Measurements from ENCODE around the gene ATP6AP2. TPM values are rescaled to one million over a fixed set of nuclear protein-coding genes. Genes with fewer than 3 reads are reported as not detected.
A peak's percentile ranks its signal among the peaks of the same experiment; 100 is the strongest.
"Not testable (repeated sequence)": the region's sequence is repeated elsewhere in the genome, so short reads cannot be mapped to it uniquely, and the experiment has no call there.

Gene ATP6AP2
- total RNA-seq, 4 donors from 2014 or later, result 213 to 287 (median 270) TPM

DNA sequence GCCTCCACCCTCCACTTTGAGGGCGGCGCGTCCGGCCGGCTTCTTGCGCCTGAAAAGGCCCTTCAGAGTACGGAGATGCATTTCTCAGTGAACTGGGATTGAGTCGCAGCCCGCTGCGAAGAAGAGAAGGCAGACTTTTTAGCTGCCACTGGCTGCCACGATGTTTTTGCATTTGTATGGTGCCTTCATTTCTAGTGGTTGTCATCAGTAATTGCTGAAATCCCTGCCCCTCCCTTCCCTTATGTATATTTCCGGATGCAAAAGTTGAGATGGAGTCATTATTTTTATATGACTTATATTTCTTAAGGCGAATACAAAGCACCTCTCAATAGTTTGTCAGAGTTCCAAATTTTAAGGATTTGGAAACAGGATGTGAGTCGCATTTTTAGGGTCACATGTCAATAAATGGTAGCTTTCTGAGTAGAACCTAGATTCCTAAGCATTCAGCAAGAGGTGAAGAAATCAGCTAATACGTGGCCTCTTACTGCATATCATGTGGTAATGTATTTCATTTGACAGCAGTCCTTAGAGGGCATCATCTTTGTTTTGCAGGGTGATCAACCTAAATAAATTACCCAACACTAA is 658 bp downstream of the ATP6AP2 start:
- TF ChIP-seq, protein P1, sequence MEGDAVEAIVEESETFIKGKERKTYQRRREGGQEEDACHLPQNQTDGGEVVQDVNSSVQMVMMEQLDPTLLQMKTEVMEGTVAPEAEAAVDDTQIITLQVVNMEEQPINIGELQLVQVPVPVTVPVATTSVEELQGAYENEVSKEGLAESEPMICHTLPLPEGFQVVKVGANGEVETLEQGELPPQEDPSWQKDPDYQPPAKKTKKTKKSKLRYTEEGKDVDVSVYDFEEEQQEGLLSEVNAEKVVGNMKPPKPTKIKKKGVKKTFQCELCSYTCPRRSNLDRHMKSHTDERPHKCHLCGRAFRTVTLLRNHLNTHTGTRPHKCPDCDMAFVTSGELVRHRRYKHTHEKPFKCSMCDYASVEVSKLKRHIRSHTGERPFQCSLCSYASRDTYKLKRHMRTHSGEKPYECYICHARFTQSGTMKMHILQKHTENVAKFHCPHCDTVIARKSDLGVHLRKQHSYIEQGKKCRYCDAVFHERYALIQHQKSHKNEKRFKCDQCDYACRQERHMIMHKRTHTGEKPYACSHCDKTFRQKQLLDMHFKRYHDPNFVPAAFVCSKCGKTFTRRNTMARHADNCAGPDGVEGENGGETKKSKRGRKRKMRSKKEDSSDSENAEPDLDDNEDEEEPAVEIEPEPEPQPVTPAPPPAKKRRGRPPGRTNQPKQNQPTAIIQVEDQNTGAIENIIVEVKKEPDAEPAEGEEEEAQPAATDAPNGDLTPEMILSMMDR (IDR thresholded peaks at IDR 0.05), result no peak
- no peak for TF ChIP-seq POLR2A (IDR thresholded peaks at IDR 0.05)
- peak overlapping the region; percentile 72 to 84 (median 76) for H3K27ac ChIP-seq
- no peaks in the 10 kb centered on the region for H3K9me3 ChIP-seq
- peak overlapping the region; percentile 33 to 62 (median 58) for H3K4me3 ChIP-seq (replicated peaks in 1 of 3)
- intact Hi-C loops (cut with DNase I), result no loop called here
- H3K27me3 ChIP-seq, result no peaks in the 10 kb centered on the region
- WGBS, 2 donors, result 6% methylated on average over 5 to 8 of the region's 15 CpGs
- peaks cover 0 to 9% of the 10 kb centered on the region in 2 donors for H3K4me1 ChIP-seq
- H3K36me3 ChIP-seq, result no peaks in the 10 kb centered on the region
- DNase-seq, result no peak

DNA sequence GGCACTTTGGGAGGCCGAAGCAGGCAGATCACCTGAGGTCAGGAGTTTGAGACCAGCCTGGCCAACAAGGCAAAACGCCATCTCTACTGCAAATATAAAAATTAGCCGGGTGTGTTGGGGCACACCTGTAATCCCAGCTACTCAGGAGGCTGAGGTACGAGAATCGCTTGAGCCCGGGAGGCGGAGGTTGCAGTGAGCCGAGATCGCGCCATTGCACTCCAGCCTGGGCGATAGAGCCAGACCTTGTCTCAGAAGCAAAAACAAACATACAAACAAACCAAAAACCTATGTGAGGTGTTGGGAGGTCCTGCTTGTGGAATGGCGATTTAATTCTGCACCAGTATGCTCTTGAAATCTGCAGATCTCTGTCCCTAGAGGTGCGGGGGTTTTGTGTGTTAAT is 1.4 kb downstream of the ATP6AP2 start:
- DNase-seq; H3K36me3 ChIP-seq; H3K27ac ChIP-seq; H3K4me3 ChIP-seq (replicated peaks in 1 of 3); intact Hi-C loops (cut with DNase I); H3K9me3 ChIP-seq; H3K27me3 ChIP-seq: not testable (repeated sequence)
- peaks cover 0 to 16% of the 10 kb centered on the region in 2 donors for H3K4me1 ChIP-seq
- 72 to 97% methylated on average over 3 to 13 of the region's 13 CpGs for WGBS, 2 donors

DNA sequence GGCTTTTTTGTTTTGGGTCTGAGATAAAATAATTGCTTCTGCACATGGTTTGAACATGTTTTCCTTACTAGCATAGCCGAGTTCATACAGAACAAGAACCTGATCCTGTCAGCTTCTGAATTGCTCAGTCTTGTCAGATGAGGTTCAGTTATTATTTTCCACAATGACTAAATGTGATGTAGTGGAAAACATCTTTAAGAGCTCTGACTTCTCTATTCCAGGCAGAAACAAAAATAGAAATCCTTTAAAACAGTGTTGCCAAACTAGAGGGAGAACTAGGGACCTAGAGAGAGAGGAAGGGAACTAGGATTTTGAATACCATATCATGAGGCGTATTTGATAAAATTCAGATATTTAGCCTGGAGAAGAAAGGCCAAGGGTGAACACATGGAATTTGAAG is 2.0 kb downstream of the ATP6AP2 start:
- intact Hi-C loops (cut with DNase I), result no loop called here
- no peaks in the 10 kb centered on the region for H3K27me3 ChIP-seq
- no peak overlapping the region for H3K4me3 ChIP-seq (replicated peaks in 1 of 3)
- no peaks in the 10 kb centered on the region for H3K36me3 ChIP-seq
- TF ChIP-seq POLR2A (IDR thresholded peaks at IDR 0.05), result no peak
- TF ChIP-seq, protein P1 (IDR thresholded peaks at IDR 0.05), result no peak
- H3K9me3 ChIP-seq, result no peaks in the 10 kb centered on the region
- H3K27ac ChIP-seq, result no peak overlapping the region
- no peak for DNase-seq
- H3K4me1 ChIP-seq, result peaks cover 0 to 22% of the 10 kb centered on the region in 2 donors
- WGBS, 2 donors, result 89 to 93% methylated on average over 2 of the region's 2 CpGs

DNA sequence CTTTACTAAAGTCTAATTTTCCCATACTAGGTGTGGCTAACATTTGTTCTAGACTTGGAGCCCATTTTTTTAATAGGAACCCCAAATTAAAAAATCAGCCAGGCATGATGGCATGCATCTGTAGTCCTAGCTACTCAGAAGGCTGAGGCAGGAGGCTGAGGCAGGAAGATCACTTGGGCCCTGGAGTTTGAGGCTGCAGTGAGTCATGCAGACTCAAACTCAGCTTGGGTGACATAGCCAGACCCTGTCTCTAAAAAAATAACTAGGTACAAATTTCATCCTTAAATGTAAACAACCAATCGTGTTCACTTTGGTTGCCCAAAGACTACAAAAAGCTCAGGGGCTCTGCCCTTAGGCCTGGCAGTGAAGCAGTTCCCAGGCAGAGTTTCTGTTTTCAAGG is 6.9 kb downstream of the ATP6AP2 start:
- H3K4me3 ChIP-seq (replicated peaks in 1 of 3); H3K36me3 ChIP-seq; H3K27me3 ChIP-seq; H3K9me3 ChIP-seq; DNase-seq; intact Hi-C loops (cut with DNase I): not testable (repeated sequence)
- Histone ChIP-seq H3K4me1 (peaks cover 0 to 15% of the 10 kb centered on the region in 2 donors), H3K27ac (peak overlapping the region; percentile 31 to 63 (median 44))
- 15 to 33% methylated on average over 1 of the region's 1 CpG for WGBS, 2 donors

DNA sequence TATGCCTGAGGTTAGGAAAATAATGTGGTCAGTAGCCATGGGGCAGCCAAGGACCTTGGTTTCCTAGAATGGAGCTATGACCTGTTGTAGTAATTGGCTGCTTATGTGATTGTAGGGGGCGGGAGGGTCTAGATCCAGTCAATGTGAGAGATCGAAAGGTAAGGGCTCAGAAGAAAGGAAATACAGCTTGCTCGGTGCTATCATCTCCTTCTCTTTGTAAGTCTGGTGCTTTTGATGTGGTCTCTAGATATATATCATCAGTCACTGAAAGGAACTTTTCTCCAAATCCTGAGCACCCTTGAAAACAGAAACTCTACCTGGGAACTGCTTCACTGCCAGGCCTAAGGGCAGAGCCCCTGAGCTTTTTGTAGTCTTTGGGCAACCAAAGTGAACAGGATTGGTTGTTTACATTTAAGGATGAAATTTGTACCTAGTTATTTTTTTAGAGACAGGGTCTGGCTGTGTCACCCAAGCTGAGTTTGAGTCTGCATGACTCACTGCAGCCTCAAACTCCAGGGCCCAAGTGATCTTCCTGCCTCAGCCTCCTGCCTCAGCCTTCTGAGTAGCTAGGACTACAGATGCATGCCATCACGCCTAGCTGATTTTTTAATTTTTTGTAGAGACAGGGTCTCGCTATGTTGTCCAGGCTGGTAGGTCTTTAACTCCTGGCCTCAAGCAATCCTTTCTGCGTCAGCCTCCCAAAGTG is 9.0 kb downstream of the ATP6AP2 start:
- H3K9me3 ChIP-seq; DNase-seq; H3K4me3 ChIP-seq (replicated peaks in 1 of 3); H3K27me3 ChIP-seq; H3K27ac ChIP-seq; intact Hi-C loops (cut with DNase I); H3K36me3 ChIP-seq: not testable (repeated sequence)
- peaks cover 0 to 15% of the 10 kb centered on the region in 2 donors for H3K4me1 ChIP-seq
- 94 to 100% methylated on average over 6 of the region's 6 CpGs for WGBS, 2 donors

DNA sequence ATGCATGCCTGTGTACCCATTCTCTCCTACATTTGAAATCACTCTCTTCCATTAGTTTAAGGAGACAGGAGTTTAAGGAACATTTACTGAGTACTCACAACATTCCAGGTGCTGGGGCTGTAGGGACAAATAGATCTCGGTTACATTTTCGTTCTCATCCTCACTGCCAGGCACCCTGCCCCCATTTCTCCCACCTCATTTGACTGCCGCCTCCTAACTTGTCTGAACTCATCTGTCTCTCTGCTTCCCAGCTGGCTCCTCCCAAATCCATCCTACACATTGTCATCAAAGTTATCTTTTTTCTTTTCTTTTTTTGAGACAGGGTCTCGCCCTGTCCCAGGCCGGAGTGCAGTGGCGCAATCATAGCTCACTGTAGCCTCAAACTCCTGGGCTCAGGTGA is 22.7 kb downstream of the ATP6AP2 start:
- H3K4me1 ChIP-seq, result no peaks in the 10 kb centered on the region
- TF ChIP-seq, protein P1 (IDR thresholded peaks at IDR 0.05), result no peak
- TF ChIP-seq POLR2A (IDR thresholded peaks at IDR 0.05), result no peak
- H3K36me3 ChIP-seq, result peaks cover 0 to 4% of the 10 kb centered on the region in 2 donors
- no peaks in the 10 kb centered on the region for H3K9me3 ChIP-seq
- no peak overlapping the region for H3K4me3 ChIP-seq (replicated peaks in 1 of 3)
- WGBS, 2 donors, result 97 to 98% methylated on average over 6 of the region's 6 CpGs
- no peak for DNase-seq
- H3K27me3 ChIP-seq, result peaks cover 9% of the 10 kb centered on the region
- H3K27ac ChIP-seq, result no peak overlapping the region
- intact Hi-C loops (cut with DNase I), result no loop called here

All from thyroid gland (tissue), 4 donors.